GM15510 (cell line): Measurements from ENCODE around the gene CCDC82.

Experiments
- POLR2A ChIP-seq: IDR thresholded peaks from 3 replicates; pipeline ENCODE4 v1.6.1; 2011; ENCODE audit warnings: borderline replicate concordance; ENCODE audit not compliant: insufficient read length; ENCODE audit errors: extremely low read depth

Gene CCDC82

GRCh38 chr11:96384156-96384555 lies 5.6 kb downstream of the CCDC82 start:
- no peak for TF ChIP-seq POLR2A

DNA sequence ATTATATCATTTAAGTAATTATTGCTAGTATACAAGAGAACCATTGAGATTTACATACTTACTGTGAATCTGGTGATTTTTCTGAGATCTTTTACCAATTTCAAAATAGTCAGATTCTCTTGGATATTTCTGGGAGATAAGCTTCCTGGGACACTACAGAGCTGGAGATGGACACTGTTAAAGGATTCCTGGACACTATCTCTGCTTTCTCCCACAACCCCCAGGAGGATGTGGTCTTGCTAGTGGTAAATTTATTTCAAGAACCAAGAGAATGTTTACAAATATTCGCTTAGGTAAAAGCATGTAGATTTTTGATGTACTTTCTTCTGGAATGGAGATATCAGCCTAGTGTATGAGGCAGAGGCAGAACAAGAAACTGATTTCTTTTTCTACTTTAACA lies 12.9 kb downstream of the CCDC82 start:
- no peak for TF ChIP-seq POLR2A

DNA sequence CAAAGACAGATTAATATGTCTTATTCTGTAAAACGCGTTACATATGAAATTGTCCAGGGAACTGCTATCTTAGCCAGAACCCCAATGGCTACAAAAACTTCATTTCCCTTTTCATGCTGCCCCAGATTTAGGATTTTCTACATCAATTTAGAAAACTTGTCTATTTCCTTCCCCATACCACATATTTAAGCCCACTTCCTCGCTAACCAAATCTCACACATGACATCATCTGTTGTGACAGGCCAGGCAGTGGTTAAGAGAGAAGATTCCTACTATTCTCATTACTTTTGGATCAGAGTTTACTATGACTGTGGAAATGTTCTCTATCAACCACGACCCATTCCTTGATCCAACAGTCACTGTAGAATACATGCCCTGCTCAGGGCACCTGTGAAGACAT lies 15.9 kb downstream of the CCDC82 start:
- TF ChIP-seq POLR2A: no peak

GRCh38 chr11:96367342-96367741 lies 22.4 kb downstream of the CCDC82 start:
- TF ChIP-seq POLR2A: no peak

DNA sequence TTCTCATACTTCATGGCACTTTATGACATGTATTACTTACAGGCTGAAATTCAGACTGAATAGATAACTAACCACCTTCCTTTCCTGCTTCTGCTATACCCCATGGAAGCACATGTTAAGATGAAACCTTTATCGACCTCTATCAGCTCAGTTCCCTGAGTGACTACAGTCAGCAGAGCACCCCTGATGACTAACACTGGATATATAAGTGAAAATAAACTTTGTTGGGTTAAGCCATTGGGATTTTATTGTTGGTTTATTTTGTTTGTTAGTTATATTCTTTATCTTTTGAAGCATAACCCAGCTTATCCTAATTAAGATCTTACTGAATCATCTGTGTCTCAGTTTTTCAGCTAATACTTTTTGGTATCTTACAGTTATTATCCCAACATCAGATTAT lies 23.7 kb downstream of the CCDC82 start:
- no peak for TF ChIP-seq POLR2A

GRCh38 chr11:96365493-96365892 lies 24.2 kb downstream of the CCDC82 start:
- TF ChIP-seq POLR2A: no peak

- no peak for TF ChIP-seq POLR2A
These were observed 27.9 kb downstream of the CCDC82 start for GRCh38 chr11:96361778-96362177.

GRCh38 chr11:96358321-96358720 lies 31.4 kb downstream of the CCDC82 start:
- no peak for TF ChIP-seq POLR2A

GRCh38 chr11:96357794-96358193 lies 31.9 kb downstream of the CCDC82 start:
- no peak for TF ChIP-seq POLR2A

GRCh38 chr11:96356848-96357247 lies 32.9 kb downstream of the CCDC82 start:
- TF ChIP-seq POLR2A: no peak

GRCh38 chr11:96342961-96343711 lies 46.6 kb downstream of the CCDC82 start, which contains the start of gene MAML2:
MAML2 (minus strand) TSS chr11:96343195; CDS start chr11:96341895, 1,300 bp downstream.
- TF ChIP-seq POLR2A: no peak

DNA sequence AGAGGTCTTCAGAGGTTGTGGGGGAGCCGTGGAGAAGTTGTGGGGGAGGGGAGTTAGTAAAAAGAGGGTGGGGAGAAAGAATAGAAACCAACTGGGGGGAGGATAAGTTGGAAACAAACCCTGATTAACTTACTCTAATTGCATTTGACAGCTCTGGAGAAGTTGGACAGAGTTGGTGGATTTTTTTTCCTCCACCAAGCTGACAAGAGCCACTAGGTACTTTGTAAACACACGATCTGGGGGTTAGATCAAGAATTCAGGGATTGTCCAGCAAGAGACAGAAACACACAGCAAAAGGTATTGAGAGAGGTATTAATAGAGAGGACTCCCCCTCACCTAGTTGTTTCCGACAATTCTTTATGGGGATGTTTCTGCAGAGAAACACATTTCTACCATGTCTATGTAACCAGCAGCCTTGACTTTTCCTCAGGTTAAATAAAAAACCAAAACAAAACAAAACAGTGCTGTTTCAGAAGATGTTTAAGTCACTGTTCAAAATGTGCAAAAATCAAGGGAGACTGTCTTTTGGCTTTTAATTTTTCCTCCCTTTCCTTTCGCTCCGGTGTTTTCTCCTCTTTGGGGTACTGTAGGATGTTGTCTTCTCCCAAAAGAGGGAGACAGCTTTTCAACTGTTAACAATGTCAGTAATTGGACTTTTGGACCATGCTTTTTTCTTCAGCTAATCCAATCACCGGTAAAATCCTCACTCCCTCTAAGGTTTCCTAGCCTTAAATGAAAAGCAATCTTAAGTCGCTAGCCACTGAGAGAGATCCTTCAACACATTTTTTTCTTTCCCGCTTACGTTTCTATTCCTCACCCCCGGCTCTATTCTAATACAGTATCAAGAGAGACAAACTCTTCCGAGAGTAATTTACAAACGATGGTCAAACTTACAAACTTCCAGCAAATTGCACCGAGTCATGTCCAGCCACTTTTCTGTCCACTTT lies 47.4 kb downstream of the CCDC82 start:
- no peak for TF ChIP-seq POLR2A

GRCh38 chr11:96341211-96342013 lies 48.3 kb downstream of the CCDC82 start:
- no peak for TF ChIP-seq POLR2A

DNA sequence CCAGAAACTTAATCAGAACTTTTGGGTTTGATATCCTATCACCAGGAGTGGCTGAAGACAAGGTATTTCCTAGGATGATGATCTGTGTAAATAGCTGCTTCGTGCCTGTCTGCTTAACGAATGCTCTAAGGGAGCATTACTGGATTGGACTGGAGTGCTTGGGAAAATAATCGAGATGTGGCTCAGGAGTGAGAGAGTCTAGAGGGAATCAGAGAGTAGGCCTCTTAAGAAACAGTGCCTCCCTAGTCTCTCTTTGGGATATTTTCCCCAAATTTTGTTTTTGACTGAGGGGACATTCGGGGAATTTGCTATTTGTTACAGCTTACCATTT lies 49.2 kb downstream of the CCDC82 start:
- no peak for TF ChIP-seq POLR2A
